Ovary (tissue), 9 donors: ENCODE measurements around the gene RFXAP. TPM values are rescaled to one million over a fixed set of nuclear protein-coding genes. Genes with fewer than 3 reads are reported as not detected.

Source experiments
- DNase-seq, 5 donors: peaks; one replicate each; pipeline ENCODE4 v3.0.0-alpha.2; 2019 to 2020
- H3K27ac ChIP-seq, 2 donors: fragments of 200-600 bp; one replicate each; pipeline versions ENCODE4 v1.5.1 to v1.8.0; 2019 to 2022
- H3K27me3 ChIP-seq: fragments of 200-600 bp; one replicate; pipeline ENCODE4 v1.8.0; 2022
- H3K36me3 ChIP-seq: fragments of 200-600 bp; sonication (generic); one replicate; pipeline ENCODE4 v1.5.1; 2019
- H3K4me1 ChIP-seq: one replicate; pipeline ENCODE4 v1.8.1; 2013; ENCODE audit warnings: mild to moderate bottlenecking, moderate library complexity; ENCODE audit not compliant: insufficient read depth
- H3K4me3 ChIP-seq: fragments of 200-600 bp; sonication (generic); one replicate; pipeline ENCODE4 v1.5.1; 2017
- H3K9me3 ChIP-seq, 2 donors: fragments of 200-600 bp in 1 of 2; sonication (generic) in 1 of 2; one replicate each; pipeline versions ENCODE4 v1.5.1 to v1.8.1; 2013 to 2019; ENCODE audit warnings: mild to moderate bottlenecking in 1 of 2, moderate library complexity in 1 of 2
- EP300 ChIP-seq: sonication (generic); formaldehyde crosslinking; IDR thresholded peaks from one replicate; pipeline ENCODE4 v1.6.1; 2017; ENCODE audit warnings: antibody characterized with exemption
- POLR2A ChIP-seq: fragments of 450-650 bp; IDR thresholded peaks from one replicate; pipeline ENCODE4 v1.6.1; 2017; ENCODE audit warnings: antibody characterized with exemption, mild to moderate bottlenecking, moderate library complexity
- WGBS, 3 donors: extraction: QIAGEN DNeasy Blood & Tissue Kit in 1 of 3; methylation state at CpG; one replicate each; pipeline versions ENCODE4 v1.1.5 to v1.1.7; 2013 to 2017; 5-methylcytosine and 5-hydroxymethylcytosine counted together
- intact Hi-C, 4 donors: fragments of 100-400 bp; cut with DNase I; formaldehyde crosslinking; loops; one replicate each; pipeline versions ENCODE4 v1.11.0 to v1.15.1; 2022 to 2023
- polyA plus RNA-seq, 2 donors: library from polyadenylated mRNA; stranded (reverse); fragments of 200-250 nt in 1 of 2; fragments of 350-450 nt in 1 of 2; fragmentation: Illumina TruSeq in 1 of 2; extraction: RNeasy Lipid Tissue Mini Kit (QIAGEN cat#74804) in 1 of 2; gene quantifications; one replicate each; pipeline ENCODE4 v1.2.3, GENCODE V29; 2013 to 2014
- total RNA-seq, 7 donors: library from RNA; depleted of rRNA in 2 of 7; stranded (reverse); fragments of >200 nt in 2 of 7; fragmentation: NEBNext Ultra II Directional in 3 of 7; extraction: Animal tissue kit (Norgen Biotek cat#: 25700) in 3 of 7; gene quantifications; one replicate each; pipeline versions ENCODE4 v1.1.0 to v1.2.4, GENCODE V29; 2016 to 2023
- TF ChIP-seq, protein P1 (sequence below), 3 donors: fragments of 450-650 bp in 2 of 3; fragments of 200-600 bp in 1 of 3; IDR thresholded peaks; one replicate each; pipeline versions ENCODE4 v1.5.1 to v1.8.0; 2016 to 2022; ENCODE audit warnings: antibody characterized with exemption in 3 of 3, mild to moderate bottlenecking in 1 of 3
- donor health status: DM: no; HTN: no; CAD: no; lungs with moderate emphysema.
- donor health status: DM: no; HTN: no; CAD: no.
- donor health status: Bipolar disorder and iron deficiency.
- donor health status: DM: yes; HTN: yes; CAD: no.
- donor health status: DM: no; HTN: no; CAD: no.
- donor health status: DM: yes; HTN: yes; CAD: no.

Gene RFXAP
- total and polyA plus RNA-seq, 9 donors: 5.4 to 10.9 (median 7.4) TPM

DNA sequence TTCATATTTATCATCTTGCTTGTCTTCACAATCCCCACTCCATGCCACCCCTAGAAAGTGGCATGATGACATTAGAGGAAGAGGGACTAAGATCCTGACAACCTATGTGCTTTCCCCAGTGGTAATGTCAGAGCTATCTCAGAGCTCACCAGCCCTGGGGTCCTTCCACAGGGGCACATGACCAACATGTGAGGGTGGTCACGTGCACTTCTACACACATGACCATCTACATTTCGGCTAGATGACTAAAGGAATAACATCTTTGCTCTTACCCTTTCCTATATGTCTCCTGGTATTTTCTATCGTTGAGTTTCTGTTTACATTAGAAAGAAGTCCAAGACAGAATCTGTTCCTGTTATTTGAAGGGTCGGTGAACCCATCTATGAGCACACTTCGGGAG lies 46.2 kb downstream of the RFXAP start:
- Histone ChIP-seq H3K36me3 (no peaks in the 10 kb centered on the region), H3K27me3 (no peaks in the 10 kb centered on the region), H3K9me3 (no peaks in the 10 kb centered on the region), H3K4me1 (no peaks in the 10 kb centered on the region), H3K4me3 (no peak overlapping the region), H3K27ac (no peak overlapping the region)
- 92 to 96% (median 94%) methylated on average over 5 of the region's 5 CpGs for WGBS, 3 donors
- intact Hi-C loops: loop anchor here in 1 of 4 donors (5.0 kb wide), 1 partner anchor 117 kb away; no protein-coding TSS in a partner anchor
- TF ChIP-seq POLR2A: no peak
- TF ChIP-seq EP300: no peak
- TF ChIP-seq, protein P1, sequence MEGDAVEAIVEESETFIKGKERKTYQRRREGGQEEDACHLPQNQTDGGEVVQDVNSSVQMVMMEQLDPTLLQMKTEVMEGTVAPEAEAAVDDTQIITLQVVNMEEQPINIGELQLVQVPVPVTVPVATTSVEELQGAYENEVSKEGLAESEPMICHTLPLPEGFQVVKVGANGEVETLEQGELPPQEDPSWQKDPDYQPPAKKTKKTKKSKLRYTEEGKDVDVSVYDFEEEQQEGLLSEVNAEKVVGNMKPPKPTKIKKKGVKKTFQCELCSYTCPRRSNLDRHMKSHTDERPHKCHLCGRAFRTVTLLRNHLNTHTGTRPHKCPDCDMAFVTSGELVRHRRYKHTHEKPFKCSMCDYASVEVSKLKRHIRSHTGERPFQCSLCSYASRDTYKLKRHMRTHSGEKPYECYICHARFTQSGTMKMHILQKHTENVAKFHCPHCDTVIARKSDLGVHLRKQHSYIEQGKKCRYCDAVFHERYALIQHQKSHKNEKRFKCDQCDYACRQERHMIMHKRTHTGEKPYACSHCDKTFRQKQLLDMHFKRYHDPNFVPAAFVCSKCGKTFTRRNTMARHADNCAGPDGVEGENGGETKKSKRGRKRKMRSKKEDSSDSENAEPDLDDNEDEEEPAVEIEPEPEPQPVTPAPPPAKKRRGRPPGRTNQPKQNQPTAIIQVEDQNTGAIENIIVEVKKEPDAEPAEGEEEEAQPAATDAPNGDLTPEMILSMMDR (IDR thresholded peaks at IDR 0.05): no peak
- DNase-seq: no peak

DNA sequence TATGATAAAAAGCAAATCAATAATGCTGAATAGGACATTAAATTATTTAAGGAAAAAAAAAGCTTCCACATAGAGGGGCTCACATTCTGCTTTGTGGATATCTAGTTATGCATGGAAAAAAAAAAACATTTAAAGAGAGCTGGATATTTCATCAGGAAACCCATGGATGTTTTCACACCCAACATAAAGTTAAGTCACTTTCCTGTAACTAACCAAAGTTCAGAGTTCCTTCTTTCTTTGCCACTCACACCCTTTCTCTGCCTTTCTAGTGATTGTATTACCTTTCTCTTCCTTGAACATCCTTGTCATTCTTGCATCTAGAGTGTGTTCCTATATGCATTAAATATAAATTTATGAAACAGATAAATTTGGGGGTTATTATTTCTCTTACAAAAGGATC lies 47.2 kb downstream of the RFXAP start:
- Histone ChIP-seq H3K4me1 (no peaks in the 10 kb centered on the region), H3K27ac (no peak overlapping the region), H3K9me3 (no peaks in the 10 kb centered on the region), H3K4me3 (no peak overlapping the region), H3K36me3 (no peaks in the 10 kb centered on the region), H3K27me3 (no peaks in the 10 kb centered on the region)
- no peak for DNase-seq
- TF ChIP-seq POLR2A (no peak), EP300 (no peak)
- TF ChIP-seq, protein P1 (IDR thresholded peaks at IDR 0.05): no peak
- intact Hi-C loops: loop anchor here in 1 of 4 donors (5.0 kb wide), 1 partner anchor 116 kb away; no protein-coding TSS in a partner anchor

DNA sequence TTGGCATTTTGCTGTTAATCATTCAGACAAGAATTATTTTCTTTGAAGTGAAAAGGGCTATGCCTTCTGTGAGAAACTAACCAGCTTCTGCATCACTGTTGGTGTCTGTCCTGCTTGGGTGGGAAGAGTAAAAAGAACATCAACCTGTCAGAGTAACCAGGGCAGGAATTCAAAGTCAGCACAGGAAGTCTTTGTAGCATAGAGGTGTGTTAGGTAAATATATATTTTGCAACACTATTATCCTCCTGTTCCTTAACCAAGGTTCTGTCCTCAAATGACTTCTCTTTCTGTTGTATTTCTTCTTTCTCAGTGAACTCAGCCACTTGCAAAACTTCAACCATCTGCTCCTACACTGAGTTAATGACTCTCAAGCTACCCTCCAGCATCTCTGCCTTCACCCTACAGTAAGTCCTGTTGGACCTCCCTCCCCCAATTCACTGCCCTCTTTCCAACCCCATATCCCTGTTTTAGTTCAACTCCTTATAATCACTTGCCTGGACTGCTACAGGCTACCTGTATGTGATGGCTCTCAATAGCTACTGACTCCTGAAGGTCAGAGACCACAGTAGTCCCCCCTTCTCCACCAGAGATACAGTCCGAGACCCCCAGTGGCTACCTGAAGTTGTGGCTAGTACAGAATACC lies 51.1 kb downstream of the RFXAP start:
- TF ChIP-seq EP300: no peak
- TF ChIP-seq, protein P1 (IDR thresholded peaks at IDR 0.05): no peak
- no peak for TF ChIP-seq POLR2A
- H3K9me3 ChIP-seq: no peaks in the 10 kb centered on the region
- no peaks in the 10 kb centered on the region for H3K36me3 ChIP-seq
- no peak overlapping the region for H3K27ac ChIP-seq
- H3K27me3 ChIP-seq: no peaks in the 10 kb centered on the region
- no peaks in the 10 kb centered on the region for H3K4me1 ChIP-seq
- H3K4me3 ChIP-seq: no peak overlapping the region
- 96 to 100% (median 100%) methylated on average over 1 of the region's 1 CpG for WGBS, 3 donors
- DNase-seq: no peak
- intact Hi-C loops: no loop called here

DNA sequence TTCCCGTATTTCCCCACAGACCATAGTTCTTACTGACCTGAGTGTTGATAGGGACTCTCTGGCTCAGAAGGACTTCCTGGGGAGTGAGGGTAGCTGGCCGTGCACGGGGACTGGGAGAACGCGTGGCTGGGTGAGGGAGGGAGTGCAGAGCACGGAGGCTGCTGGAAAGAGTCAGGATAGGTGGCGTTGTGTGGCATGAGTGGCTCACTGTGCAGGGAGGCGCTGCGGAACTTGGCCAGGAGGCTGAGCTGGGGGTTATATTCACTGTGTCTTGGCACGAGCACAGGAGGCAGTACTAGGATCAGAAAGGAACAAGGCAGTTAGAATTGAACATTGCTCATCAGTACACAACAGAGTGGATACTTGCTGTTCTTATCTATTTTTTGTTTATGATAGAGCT lies 53.6 kb downstream of the RFXAP start:
- TF ChIP-seq, protein P1 (IDR thresholded peaks at IDR 0.05): no peak
- TF ChIP-seq EP300 (no peak), POLR2A (no peak)
- Histone ChIP-seq H3K27ac (no peak overlapping the region), H3K36me3 (no peaks in the 10 kb centered on the region), H3K4me3 (no peak overlapping the region), H3K4me1 (no peaks in the 10 kb centered on the region), H3K27me3 (no peaks in the 10 kb centered on the region), H3K9me3 (no peaks in the 10 kb centered on the region)
- intact Hi-C loops: no loop called here
- WGBS, 3 donors: 82 to 83% (median 82%) methylated on average over 10 of the region's 10 CpGs
- no peak for DNase-seq
